ENCODE data around the gene EDRF1.

- no peak for TF ChIP-seq CTCF (IDR thresholded peaks at IDR 0.05)
- TF ChIP-seq POLR2A (IDR thresholded peaks at IDR 0.05) = no peak
- TF ChIP-seq EP300 (IDR thresholded peaks at IDR 0.05) = no peak
Observed at GRCh38 chr10:125739994-125740679, 20.6 kb downstream of the EDRF1 start.
